ENCODE measurements around the gene GNB1L.

- TF ChIP-seq EZH2phosphoT487 (IDR thresholded peaks at IDR 0.05; ENCODE audit: borderline replicate concordance, low read length): no peak
- no peak for TF ChIP-seq CTCF (conservative IDR thresholded peaks at IDR 0.05; ENCODE audit: low read depth, low read length)
- no peak for TF ChIP-seq EZH2 (IDR thresholded peaks at IDR 0.05; ENCODE audit: low read length, unreplicated experiment)
Observed at GRCh38 chr22:19803736-19804267, 50.9 kb downstream of the GNB1L start.
